ENCODE results near the gene UBL5. TPM values are rescaled to one million over a fixed set of nuclear protein-coding genes. Genes with fewer than 3 reads are reported as not detected.

UBL5 gene
- total RNA-seq, 4 donors from 2014 or later: 403 to 678 (median 492) TPM

DNA sequence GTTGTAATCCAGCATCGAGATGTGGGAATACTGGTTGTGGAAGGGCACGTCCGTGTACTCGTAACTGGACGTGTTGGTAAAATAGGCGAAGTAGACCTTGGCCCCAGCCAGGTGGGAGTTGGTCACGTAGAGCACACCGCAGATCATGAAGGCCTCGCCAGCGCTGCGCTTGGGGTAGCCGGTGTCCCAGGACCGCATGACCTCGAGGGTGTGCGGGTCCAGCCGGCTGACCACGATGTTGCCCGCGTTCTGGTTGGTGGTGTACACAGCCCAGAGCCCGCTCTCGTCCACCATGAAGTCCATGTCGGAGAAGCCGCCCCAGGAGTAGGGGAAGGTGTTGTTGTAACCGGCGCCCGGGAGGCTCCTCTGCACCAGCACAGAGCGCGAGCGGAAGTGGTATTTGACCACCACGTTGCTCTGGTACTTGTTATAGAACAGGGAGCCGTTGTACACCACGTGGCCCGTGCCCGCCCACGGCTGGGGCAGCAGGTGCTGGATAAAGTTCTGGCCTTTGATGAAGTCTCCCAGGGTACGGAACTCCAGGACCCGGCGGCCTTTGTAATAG is 26.6 kb downstream of the UBL5 start:
- TF ChIP-seq, protein P1, sequence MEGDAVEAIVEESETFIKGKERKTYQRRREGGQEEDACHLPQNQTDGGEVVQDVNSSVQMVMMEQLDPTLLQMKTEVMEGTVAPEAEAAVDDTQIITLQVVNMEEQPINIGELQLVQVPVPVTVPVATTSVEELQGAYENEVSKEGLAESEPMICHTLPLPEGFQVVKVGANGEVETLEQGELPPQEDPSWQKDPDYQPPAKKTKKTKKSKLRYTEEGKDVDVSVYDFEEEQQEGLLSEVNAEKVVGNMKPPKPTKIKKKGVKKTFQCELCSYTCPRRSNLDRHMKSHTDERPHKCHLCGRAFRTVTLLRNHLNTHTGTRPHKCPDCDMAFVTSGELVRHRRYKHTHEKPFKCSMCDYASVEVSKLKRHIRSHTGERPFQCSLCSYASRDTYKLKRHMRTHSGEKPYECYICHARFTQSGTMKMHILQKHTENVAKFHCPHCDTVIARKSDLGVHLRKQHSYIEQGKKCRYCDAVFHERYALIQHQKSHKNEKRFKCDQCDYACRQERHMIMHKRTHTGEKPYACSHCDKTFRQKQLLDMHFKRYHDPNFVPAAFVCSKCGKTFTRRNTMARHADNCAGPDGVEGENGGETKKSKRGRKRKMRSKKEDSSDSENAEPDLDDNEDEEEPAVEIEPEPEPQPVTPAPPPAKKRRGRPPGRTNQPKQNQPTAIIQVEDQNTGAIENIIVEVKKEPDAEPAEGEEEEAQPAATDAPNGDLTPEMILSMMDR (IDR thresholded peaks at IDR 0.05; ENCODE audit: low read depth): no peak

GRCh38 chr19:9856609-9857008 is 28.9 kb downstream of the UBL5 start:
- TF ChIP-seq, protein P1 (IDR thresholded peaks at IDR 0.05; ENCODE audit: low read depth): no peak

GRCh38 chr19:9857076-9857721 is 29.5 kb downstream of the UBL5 start:
- TF ChIP-seq, protein P1 (IDR thresholded peaks at IDR 0.05; ENCODE audit: low read depth): no peak

DNA sequence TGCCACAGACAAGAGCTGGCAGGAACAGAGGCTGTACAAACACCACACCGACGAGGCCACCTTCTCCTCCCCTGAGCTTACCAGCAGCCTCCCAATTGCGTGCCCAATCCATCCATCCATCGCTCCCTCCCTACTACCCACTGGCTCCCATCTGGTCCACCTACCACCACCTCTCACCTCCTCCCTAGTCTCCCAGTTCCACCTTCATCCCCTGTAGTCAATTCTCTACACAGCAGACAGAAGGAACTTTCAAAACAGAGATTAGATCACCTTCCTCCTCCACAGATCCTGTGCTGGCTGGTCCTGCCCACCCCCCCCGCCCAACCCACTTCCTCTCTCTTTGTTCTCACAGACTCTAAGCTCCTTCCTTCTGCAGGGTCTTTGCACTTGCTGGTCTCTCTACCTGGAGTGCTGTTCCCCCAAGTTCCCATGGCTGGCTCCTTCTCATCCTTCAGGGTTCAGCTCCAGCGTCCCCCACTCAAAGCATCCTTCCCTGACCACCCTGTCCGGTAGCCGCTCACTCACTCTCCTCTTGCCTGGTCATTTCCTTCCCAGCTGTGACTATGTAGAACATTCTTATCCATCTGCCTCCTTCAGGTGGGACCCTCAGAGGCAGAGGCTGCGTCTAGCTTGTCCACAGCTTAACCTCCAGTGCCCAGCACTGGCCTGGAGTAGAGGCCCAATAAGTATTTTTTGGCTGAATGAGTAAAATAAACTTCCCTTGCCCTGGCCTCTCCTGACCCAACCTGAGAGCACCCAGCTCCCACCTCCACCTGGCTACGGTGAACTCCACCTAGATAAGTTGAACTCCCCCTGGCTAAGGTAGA is 30.4 kb downstream of the UBL5 start:
- TF ChIP-seq, protein P1 (IDR thresholded peaks at IDR 0.05; ENCODE audit: low read depth): no peak

DNA sequence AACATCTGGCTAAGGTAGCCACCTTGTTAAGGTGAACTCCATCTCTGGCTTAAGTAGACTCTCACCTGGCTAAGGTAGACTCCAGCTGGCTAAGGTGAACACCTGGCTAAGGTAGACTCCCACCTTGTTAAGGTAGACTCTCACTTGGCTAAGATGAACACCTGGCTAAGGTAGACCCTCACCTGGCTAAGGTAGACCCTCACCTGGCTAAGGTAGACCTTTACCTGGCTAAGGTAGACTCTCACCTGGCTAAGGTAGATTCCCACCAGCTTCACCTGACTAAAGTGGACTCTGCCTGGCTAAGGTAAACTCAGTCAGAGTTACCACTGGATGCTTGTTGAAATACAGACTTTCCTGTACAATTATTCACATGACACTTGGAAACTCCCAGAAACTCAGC is 31.0 kb downstream of the UBL5 start:
- TF ChIP-seq, protein P1 (IDR thresholded peaks at IDR 0.05; ENCODE audit: low read depth): no peak

GRCh38 chr19:9860407-9860806 is 32.7 kb downstream of the UBL5 start:
- TF ChIP-seq, protein P1 (IDR thresholded peaks at IDR 0.05; ENCODE audit: low read depth): no peak

DNA sequence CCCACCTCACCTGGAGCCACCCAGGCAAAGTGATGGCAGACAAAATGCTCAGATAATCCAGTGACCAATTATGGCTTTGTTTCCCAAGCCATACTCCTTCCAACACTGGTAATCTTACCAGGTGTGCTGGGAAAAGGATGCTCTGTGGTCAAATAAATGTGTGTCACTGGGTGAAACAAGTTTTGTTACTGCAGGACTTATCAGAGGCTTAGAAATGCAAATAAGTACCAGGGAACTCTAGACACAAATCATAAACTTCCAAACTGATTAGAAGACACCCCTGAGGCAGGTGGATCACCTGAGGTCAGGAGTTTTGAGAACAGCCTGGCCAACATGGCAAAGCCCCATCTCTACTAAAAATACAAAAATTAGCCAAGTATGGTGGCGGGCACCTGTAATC is 33.8 kb downstream of the UBL5 start:
- TF ChIP-seq, protein P1 (IDR thresholded peaks at IDR 0.05; ENCODE audit: low read depth): no peak
